IMR-90 (cell line): Measurements from ENCODE around the gene DRAP1. TPM values are rescaled to one million over a fixed set of nuclear protein-coding genes. Genes with fewer than 3 reads are reported as not detected.

Source experiments
- ELK1 ChIP-seq: fragments of 150-350 bp; IDR thresholded peaks from 2 replicates; pipeline ENCODE4 v1.6.1; 2016; ENCODE audit warnings: low read depth, mild to moderate bottlenecking, low read length, moderate library complexity, borderline replicate concordance
- SMC3 ChIP-seq: fragments of 150-350 bp; IDR thresholded peaks from 2 replicates; pipeline ENCODE4 v1.6.1; 2016; ENCODE audit warnings: low read depth, mild to moderate bottlenecking, antibody characterized with exemption, low read length, moderate library complexity
- polyA plus RNA-seq, 3 experiments: library from polyadenylated mRNA; depleted of rRNA; stranded (reverse); fragments of >200 nt; gene quantifications; 2 replicates each; pipeline ENCODE4 v1.2.3, GENCODE V29; 2012; ENCODE audit warnings: low replicate concordance in 1 of 3
- total RNA-seq: library from RNA; depleted of rRNA; stranded (reverse); fragments of >200 nt; gene quantifications from 2 replicates; pipeline ENCODE4 v1.2.3, GENCODE V29; 2012

The DRAP1 gene
- total and polyA plus RNA-seq, 2 of the 4 experiments (the other 2 are of a cell fraction) = 237 to 344 TPM

GRCh38 chr11:65918211-65919140 is 750 bp upstream of the DRAP1 start, which contains the start of gene C11orf68 (continued):
- TF ChIP-seq ELK1 (no peak), SMC3 (no peak)
